EL (cell line): Measurements from ENCODE around the gene IGSF9B.

Experiments
- DNase-seq: peaks from one replicate; pipeline ENCODE4 v3.0.0-alpha.2; 2016

Gene IGSF9B

GRCh38 chr11:133936136-133936535 is 20.6 kb downstream of the IGSF9B start:
- no peak for DNase-seq

GRCh38 chr11:133935551-133935910 is 21.2 kb downstream of the IGSF9B start:
- no peak for DNase-seq

- DNase-seq: peak; percentile 66
Observed at GRCh38 chr11:133934599-133935550, 21.9 kb downstream of the IGSF9B start.

GRCh38 chr11:133934096-133934495 is 22.7 kb downstream of the IGSF9B start:
- no peak for DNase-seq

GRCh38 chr11:133931449-133932060 is 25.2 kb downstream of the IGSF9B start:
- DNase-seq: no peak

GRCh38 chr11:133930767-133931448 is 25.9 kb downstream of the IGSF9B start:
- no peak for DNase-seq

- no peak for DNase-seq
Observed at GRCh38 chr11:133930053-133930766, 26.6 kb downstream of the IGSF9B start.

GRCh38 chr11:133929401-133930052 is 27.2 kb downstream of the IGSF9B start:
- DNase-seq: no peak

GRCh38 chr11:133928628-133929059 is 28.1 kb downstream of the IGSF9B start:
- DNase-seq: peak; percentile 22

- DNase-seq: peak; percentile 59
Observed at GRCh38 chr11:133927690-133928627, 28.8 kb downstream of the IGSF9B start.

- DNase-seq: no peak
Observed at GRCh38 chr11:133926466-133927246, 30.1 kb downstream of the IGSF9B start.

- no peak for DNase-seq
Observed at GRCh38 chr11:133925756-133926155, 31.0 kb downstream of the IGSF9B start.

- DNase-seq: no peak
Observed at GRCh38 chr11:133924661-133925060, 32.1 kb downstream of the IGSF9B start.

GRCh38 chr11:133922078-133922870 is 34.5 kb downstream of the IGSF9B start:
- DNase-seq: no peak

- DNase-seq: no peak
Observed at GRCh38 chr11:133921513-133921912, 35.3 kb downstream of the IGSF9B start.

GRCh38 chr11:133921026-133921425 is 35.7 kb downstream of the IGSF9B start:
- DNase-seq: no peak

GRCh38 chr11:133920109-133920990 is 36.4 kb downstream of the IGSF9B start:
- no peak for DNase-seq

- no peak for DNase-seq
Observed at GRCh38 chr11:133919330-133920108, 37.2 kb downstream of the IGSF9B start.
